ENCODE data around the gene CACNA2D1. TPM values are rescaled to one million over a fixed set of nuclear protein-coding genes. Genes with fewer than 3 reads are reported as not detected.

The CACNA2D1 gene
- polyA plus RNA-seq, 2 of the 4 experiments (the other 2 are of a cell fraction) = 18.0 to 32.9 TPM

DNA sequence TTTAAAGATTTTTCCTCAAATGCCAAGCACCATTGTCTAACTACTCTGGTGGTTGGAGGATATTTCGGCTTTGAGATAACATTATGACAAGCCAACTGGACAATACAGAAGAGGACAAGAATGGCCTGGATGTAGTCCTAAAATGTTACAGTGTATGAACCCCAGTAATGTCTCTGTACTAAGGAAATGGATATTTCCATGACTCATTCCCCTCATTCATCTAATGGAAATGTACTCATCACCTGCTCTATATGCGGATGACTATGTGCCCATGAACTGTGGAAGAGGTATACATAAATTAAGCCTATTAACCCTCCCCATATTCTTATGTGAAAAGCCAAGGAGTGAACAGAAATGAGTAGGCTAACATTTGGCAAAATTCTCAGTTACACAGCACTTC is 207.9 kb downstream of the CACNA2D1 start:
- no peak overlapping the region for H3K4me2 ChIP-seq
- no peaks in the 10 kb centered on the region for H3K9me3 ChIP-seq
- no peak for TF ChIP-seq KDM1A (IDR thresholded peaks at IDR 0.05; ENCODE audit: low read depth)
- TF ChIP-seq, protein P1, sequence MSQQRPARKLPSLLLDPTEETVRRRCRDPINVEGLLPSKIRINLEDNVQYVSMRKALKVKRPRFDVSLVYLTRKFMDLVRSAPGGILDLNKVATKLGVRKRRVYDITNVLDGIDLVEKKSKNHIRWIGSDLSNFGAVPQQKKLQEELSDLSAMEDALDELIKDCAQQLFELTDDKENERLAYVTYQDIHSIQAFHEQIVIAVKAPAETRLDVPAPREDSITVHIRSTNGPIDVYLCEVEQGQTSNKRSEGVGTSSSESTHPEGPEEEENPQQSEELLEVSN (IDR thresholded peaks at IDR 0.05; ENCODE audit: borderline replicate concordance, low read depth) = no peak
- TF ChIP-seq EP300 (IDR thresholded peaks at IDR 0.05) = no peak
- no peak for TF ChIP-seq SREBF2 (IDR thresholded peaks at IDR 0.05)
- TF ChIP-seq JUNB (IDR thresholded peaks at IDR 0.05) = no peak
- TF ChIP-seq RNF2 (IDR thresholded peaks at IDR 0.05; ENCODE audit: borderline replicate concordance, low read depth) = no peak
- no peak for TF ChIP-seq RARB (CRISPR knock-in tag; IDR thresholded peaks at IDR 0.05)
- no peak for TF ChIP-seq CBX2 (IDR thresholded peaks at IDR 0.05; ENCODE audit: borderline replicate concordance, low read depth)
- no peak for TF ChIP-seq HEYL (CRISPR knock-in tag; IDR thresholded peaks at IDR 0.05)
- CTCF ChIA-PET = no interaction called here
- no peak overlapping the region for H3K27ac ChIP-seq
- POLR2A ChIA-PET = no interaction called here
- ATAC-seq (no peak), DNase-seq (ENCODE audit: low read depth in 1 of 2, low spot score in 1 of 2) (no peak), FAIRE-seq (peak; percentile 7)
- peaks cover 15% of the 10 kb centered on the region; the same call in 1 of the 3 replicates for H3K4me1 ChIP-seq
- WGBS (ENCODE audit: missing lambda C conversion rate) = 98% methylated on average over 2 of the region's 2 CpGs
- H3K4me3 ChIP-seq = no peak overlapping the region

DNA sequence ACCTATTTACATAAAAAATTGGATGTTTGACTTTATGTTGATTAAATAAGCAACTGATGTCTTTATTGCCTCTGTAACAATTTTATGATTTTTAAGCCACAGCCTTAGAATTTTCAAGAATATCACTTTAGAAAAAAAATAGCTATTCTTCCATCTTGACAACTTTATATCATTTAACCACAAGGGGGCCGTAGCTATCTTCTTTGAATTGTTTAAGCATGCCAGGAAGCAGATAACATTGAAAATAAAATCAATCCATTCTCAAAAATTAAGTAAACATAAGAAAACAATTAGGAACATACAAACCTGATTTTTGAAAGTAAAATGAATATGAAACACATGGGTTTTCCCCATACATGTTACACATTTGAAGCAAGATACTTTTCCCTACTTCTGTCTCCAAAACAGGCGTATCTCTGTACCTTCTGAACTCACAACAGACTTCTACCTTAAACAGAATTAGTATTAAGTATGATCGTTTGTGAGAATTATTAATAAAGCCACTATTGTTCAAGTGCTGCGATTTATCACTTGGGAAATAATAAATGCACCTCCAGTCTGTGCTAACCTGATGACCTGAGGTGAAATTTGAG is 209.0 kb downstream of the CACNA2D1 start:
- Histone ChIP-seq H3K4me3 (no peak overlapping the region), H3K9me3 (no peaks in the 10 kb centered on the region), H3K4me2 (no peak overlapping the region), H3K4me1 (peaks cover 15% of the 10 kb centered on the region; the same call in 1 of the 3 replicates), H3K27ac (no peak overlapping the region)
- peak; percentile 78 to 79 for TF ChIP-seq RAD21 (conservative IDR thresholded peaks at IDR 0.05 in 1 of 2, IDR thresholded peaks at IDR 0.05 in 1 of 2)
- TF ChIP-seq, protein P2, sequence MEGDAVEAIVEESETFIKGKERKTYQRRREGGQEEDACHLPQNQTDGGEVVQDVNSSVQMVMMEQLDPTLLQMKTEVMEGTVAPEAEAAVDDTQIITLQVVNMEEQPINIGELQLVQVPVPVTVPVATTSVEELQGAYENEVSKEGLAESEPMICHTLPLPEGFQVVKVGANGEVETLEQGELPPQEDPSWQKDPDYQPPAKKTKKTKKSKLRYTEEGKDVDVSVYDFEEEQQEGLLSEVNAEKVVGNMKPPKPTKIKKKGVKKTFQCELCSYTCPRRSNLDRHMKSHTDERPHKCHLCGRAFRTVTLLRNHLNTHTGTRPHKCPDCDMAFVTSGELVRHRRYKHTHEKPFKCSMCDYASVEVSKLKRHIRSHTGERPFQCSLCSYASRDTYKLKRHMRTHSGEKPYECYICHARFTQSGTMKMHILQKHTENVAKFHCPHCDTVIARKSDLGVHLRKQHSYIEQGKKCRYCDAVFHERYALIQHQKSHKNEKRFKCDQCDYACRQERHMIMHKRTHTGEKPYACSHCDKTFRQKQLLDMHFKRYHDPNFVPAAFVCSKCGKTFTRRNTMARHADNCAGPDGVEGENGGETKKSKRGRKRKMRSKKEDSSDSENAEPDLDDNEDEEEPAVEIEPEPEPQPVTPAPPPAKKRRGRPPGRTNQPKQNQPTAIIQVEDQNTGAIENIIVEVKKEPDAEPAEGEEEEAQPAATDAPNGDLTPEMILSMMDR (IDR thresholded peaks at IDR 0.05) = peak; percentile 75
- TF ChIP-seq FOSB (CRISPR knock-in tag; IDR thresholded peaks at IDR 0.05) = no peak
- TF ChIP-seq SMC3 (IDR thresholded peaks at IDR 0.05) = peak; percentile 80
- ATAC-seq (no peak), FAIRE-seq (peak; percentile 97), DNase-seq (ENCODE audit: low read depth in 1 of 2, low spot score in 1 of 2) (peak; percentile 11 to 52)
- 24% methylated on average over 4 of the region's 4 CpGs for WGBS (ENCODE audit: missing lambda C conversion rate)
- ChIA-PET POLR2A (no interaction called here), CTCF (interaction anchor here (0.6 to 1.1 kb wide), 7 partner anchors 33 to 734 kb away, joined by 3 to 7 read pairs (median 5); no protein-coding TSS in a partner anchor)

DNA sequence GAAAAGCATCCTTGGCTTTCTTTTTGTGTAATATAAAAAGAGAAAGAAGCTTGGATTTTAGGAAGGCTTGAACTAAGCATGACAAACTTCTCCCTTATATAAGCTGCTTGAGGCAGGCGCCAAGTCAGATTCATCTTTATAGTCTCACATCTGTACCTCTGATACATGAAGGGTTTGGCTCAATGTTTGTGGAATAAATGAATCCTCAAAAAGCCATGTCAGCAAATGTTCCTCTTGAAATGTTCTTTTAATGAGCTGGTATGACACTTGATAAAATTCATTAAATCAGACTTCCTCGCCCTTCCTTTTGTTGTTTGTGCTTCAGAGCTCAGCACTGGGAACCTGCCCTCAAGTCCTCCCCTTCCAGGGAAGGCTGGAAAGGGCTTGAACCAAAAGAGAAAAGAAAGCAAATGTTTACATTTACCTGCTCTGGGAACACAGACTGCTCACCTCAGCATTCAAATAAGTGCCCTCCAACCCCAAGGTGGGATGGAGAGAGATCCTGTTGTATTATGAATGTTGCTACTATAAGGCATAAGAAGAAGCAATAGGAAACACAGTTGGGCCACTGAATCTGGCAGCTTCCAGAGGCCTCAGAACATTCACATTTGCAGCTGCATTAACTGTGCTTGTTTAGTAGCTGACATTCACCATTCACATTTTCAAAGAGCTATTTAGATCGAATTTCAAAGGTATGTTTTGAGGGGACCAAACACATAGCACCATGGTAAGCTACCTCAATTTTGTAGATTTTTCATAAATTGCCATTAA is 212.6 kb downstream of the CACNA2D1 start:
- TF ChIP-seq, protein P3, sequence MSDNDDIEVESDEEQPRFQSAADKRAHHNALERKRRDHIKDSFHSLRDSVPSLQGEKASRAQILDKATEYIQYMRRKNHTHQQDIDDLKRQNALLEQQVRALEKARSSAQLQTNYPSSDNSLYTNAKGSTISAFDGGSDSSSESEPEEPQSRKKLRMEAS (IDR thresholded peaks at IDR 0.05) = no peak
- TF ChIP-seq ZNF302 (CRISPR knock-in tag; IDR thresholded peaks at IDR 0.05) (no peak), FOXS1 (CRISPR knock-in tag; IDR thresholded peaks at IDR 0.05) (no peak), CHD2 (IDR thresholded peaks at IDR 0.05; ENCODE audit: low read length, partially characterized antibody) (no peak), MAFK (IDR thresholded peaks at IDR 0.05; ENCODE audit: partially characterized antibody) (peak; percentile 92), CHD4 (IDR thresholded peaks at IDR 0.05; ENCODE audit: borderline replicate concordance) (no peak)
- DNase-seq (ENCODE audit: low read depth in 1 of 2, low spot score in 1 of 2) (no peak), FAIRE-seq (no peak), ATAC-seq (no peak)
- WGBS (ENCODE audit: missing lambda C conversion rate) = 83% methylated on average over 3 of the region's 3 CpGs
- Histone ChIP-seq H3K4me2 (no peak overlapping the region), H3K9me3 (no peaks in the 10 kb centered on the region), H3K27ac (no peak overlapping the region), H3K4me3 (no peak overlapping the region), H3K4me1 (peaks cover 15% of the 10 kb centered on the region; the same call in 1 of the 3 replicates)
- ChIA-PET POLR2A (no interaction called here), CTCF (interaction anchor here (0.7 to 0.9 kb wide), 2 partner anchors 186 to 374 kb away, joined by 3 to 4 read pairs; no protein-coding TSS in a partner anchor)
